ENCODE measurements around the gene CAMSAP3.

GRCh38 chr19:7645163-7645562 is 49.5 kb downstream of the CAMSAP3 start:
- no peak for TF ChIP-seq CTCF (IDR thresholded peaks at IDR 0.05)
- no peak for TF ChIP-seq POLR2A (IDR thresholded peaks at IDR 0.05; ENCODE audit: low read depth)
- no peak for TF ChIP-seq EP300 (IDR thresholded peaks at IDR 0.05)
- no peak for TF ChIP-seq POLR2AphosphoS5 (IDR thresholded peaks at IDR 0.05)

Measured in esophagus muscularis mucosa (tissue), 4 donors.